ENCODE measurements around the gene PRDM16. TPM values are rescaled to one million over a fixed set of nuclear protein-coding genes. Genes with fewer than 3 reads are reported as not detected.

The PRDM16 gene
- total RNA-seq, 1 experiment from 2014 or later, result 1.6 TPM

- Mint-ChIP-seq H3K36me3 (no peaks in the 10 kb centered on the region), H3K9me3 (peaks cover 7% of the 10 kb centered on the region; the same call in 1 of the 2 replicates), H3K27me3 (ENCODE audit: low read depth) (no peaks in the 10 kb centered on the region; the same call in 1 of the 2 replicates), H3K27ac (no peak overlapping the region), H3K4me1 (peaks cover 7% of the 10 kb centered on the region), H3K4me3 (no peak overlapping the region)
- ChIA-PET POLR2A (no interaction called here), CTCF (interaction anchor here (1.2 kb wide), 1 partner anchor 40 kb away, joined by 5 read pairs; no protein-coding TSS in a partner anchor)
- ATAC-seq, result no peak
- no peak for TF ChIP-seq NR2C2 (CRISPR knock-in tag; IDR thresholded peaks at IDR 0.05)
- TF ChIP-seq ZNF423 (CRISPR knock-in tag; IDR thresholded peaks at IDR 0.05), result no peak
- TF ChIP-seq RELA (CRISPR knock-in tag; IDR thresholded peaks at IDR 0.05; ENCODE audit: borderline replicate concordance), result no peak
- no peak for TF ChIP-seq ZNF263 (CRISPR knock-in tag; IDR thresholded peaks at IDR 0.05; ENCODE audit: low read depth)
- DNase-seq (ENCODE audit: low spot score), result no peak
These were observed 382.0 kb downstream of the PRDM16 start for GRCh38 chr1:3450983-3451382.

- ATAC-seq (no peak), DNase-seq (ENCODE audit: low spot score) (no peak)
- CTCF ChIA-PET, result interaction anchor here (0.5 to 3.8 kb wide), 65 partner anchors 8 to 1378 kb away, joined by 3 to 165 read pairs (median 5); partner anchors contain the start of genes MEGF6 and PANK4
- Mint-ChIP-seq H3K4me1 (peaks cover 7% of the 10 kb centered on the region), H3K36me3 (no peaks in the 10 kb centered on the region), H3K9me3 (peaks cover 7% of the 10 kb centered on the region; the same call in 1 of the 2 replicates), H3K27me3 (ENCODE audit: low read depth) (no peaks in the 10 kb centered on the region; the same call in 1 of the 2 replicates), H3K27ac (no peak overlapping the region), H3K4me3 (no peak overlapping the region)
- POLR2A ChIA-PET, result interaction anchor here (1.2 to 1.7 kb wide), 2 partner anchors 19 to 30 kb away, joined by 3 to 11 read pairs; no protein-coding TSS in a partner anchor
- TF ChIP-seq ZMAT4 (CRISPR knock-in tag; IDR thresholded peaks at IDR 0.05) (no peak), GABPB1 (CRISPR knock-in tag; IDR thresholded peaks at IDR 0.05) (no peak), E2F1 (CRISPR knock-in tag; IDR thresholded peaks at IDR 0.05) (no peak), TEAD4 (CRISPR knock-in tag; IDR thresholded peaks at IDR 0.05) (no peak), CBFB (CRISPR knock-in tag; IDR thresholded peaks at IDR 0.05; ENCODE audit: low read depth) (no peak), NFE2L1 (CRISPR knock-in tag; IDR thresholded peaks at IDR 0.05) (no peak), IRF2 (CRISPR knock-in tag; IDR thresholded peaks at IDR 0.05; ENCODE audit: borderline replicate concordance, low read depth) (no peak), NR2C2 (CRISPR knock-in tag; IDR thresholded peaks at IDR 0.05) (no peak), TCF7 (CRISPR knock-in tag; IDR thresholded peaks at IDR 0.05; ENCODE audit: low read depth) (no peak), ELF4 (CRISPR knock-in tag; IDR thresholded peaks at IDR 0.05; ENCODE audit: low read depth) (no peak), ETV6 (CRISPR knock-in tag; IDR thresholded peaks at IDR 0.05) (no peak), ZNF396 (CRISPR knock-in tag; IDR thresholded peaks at IDR 0.05; ENCODE audit: borderline replicate concordance) (no peak), ZNF423 (CRISPR knock-in tag; IDR thresholded peaks at IDR 0.05) (no peak)
- TF ChIP-seq, protein P1, sequence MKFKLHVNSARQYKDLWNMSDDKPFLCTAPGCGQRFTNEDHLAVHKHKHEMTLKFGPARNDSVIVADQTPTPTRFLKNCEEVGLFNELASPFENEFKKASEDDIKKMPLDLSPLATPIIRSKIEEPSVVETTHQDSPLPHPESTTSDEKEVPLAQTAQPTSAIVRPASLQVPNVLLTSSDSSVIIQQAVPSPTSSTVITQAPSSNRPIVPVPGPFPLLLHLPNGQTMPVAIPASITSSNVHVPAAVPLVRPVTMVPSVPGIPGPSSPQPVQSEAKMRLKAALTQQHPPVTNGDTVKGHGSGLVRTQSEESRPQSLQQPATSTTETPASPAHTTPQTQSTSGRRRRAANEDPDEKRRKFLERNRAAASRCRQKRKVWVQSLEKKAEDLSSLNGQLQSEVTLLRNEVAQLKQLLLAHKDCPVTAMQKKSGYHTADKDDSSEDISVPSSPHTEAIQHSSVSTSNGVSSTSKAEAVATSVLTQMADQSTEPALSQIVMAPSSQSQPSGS (CRISPR knock-in tag; IDR thresholded peaks at IDR 0.05; ENCODE audit: borderline replicate concordance, low read depth), result no peak
These were observed 383.2 kb downstream of the PRDM16 start for GRCh38 chr1:3451994-3452865.

GRCh38 chr1:3452866-3453175, 383.8 kb downstream of the PRDM16 start:
- CTCF ChIA-PET, result interaction anchor here (0.5 to 3.8 kb wide), 69 partner anchors 8 to 1378 kb away, joined by 3 to 165 read pairs (median 5); partner anchors contain the start of genes MEGF6 and PANK4
- DNase-seq (ENCODE audit: low spot score) (no peak), ATAC-seq (no peak)
- POLR2A ChIA-PET, result interaction anchor here (1.2 to 1.7 kb wide), 2 partner anchors 19 to 29 kb away, joined by 3 to 11 read pairs; no protein-coding TSS in a partner anchor
- Mint-ChIP-seq H3K36me3 (no peaks in the 10 kb centered on the region), H3K27ac (no peak overlapping the region), H3K4me1 (peaks cover 7% of the 10 kb centered on the region), H3K27me3 (ENCODE audit: low read depth) (no peaks in the 10 kb centered on the region; the same call in 1 of the 2 replicates), H3K9me3 (peaks cover 4% of the 10 kb centered on the region; the same call in 1 of the 2 replicates), H3K4me3 (no peak overlapping the region)
- TF ChIP-seq ZNF219 (CRISPR knock-in tag; IDR thresholded peaks at IDR 0.05; ENCODE audit: borderline replicate concordance), result no peak
- no peak for TF ChIP-seq ZNF138 (CRISPR knock-in tag; conservative IDR thresholded peaks at IDR 0.05)
- TF ChIP-seq STAT6 (CRISPR knock-in tag; conservative IDR thresholded peaks at IDR 0.05; ENCODE audit: low read depth), result no peak
- TF ChIP-seq ZMAT4 (CRISPR knock-in tag; IDR thresholded peaks at IDR 0.05), result no peak
- no peak for TF ChIP-seq ZNF121 (CRISPR knock-in tag; IDR thresholded peaks at IDR 0.05)
- TF ChIP-seq GRHL2 (CRISPR knock-in tag; IDR thresholded peaks at IDR 0.05; ENCODE audit: insufficient replicate concordance, severe bottlenecking), result no peak
- TF ChIP-seq, protein P2, sequence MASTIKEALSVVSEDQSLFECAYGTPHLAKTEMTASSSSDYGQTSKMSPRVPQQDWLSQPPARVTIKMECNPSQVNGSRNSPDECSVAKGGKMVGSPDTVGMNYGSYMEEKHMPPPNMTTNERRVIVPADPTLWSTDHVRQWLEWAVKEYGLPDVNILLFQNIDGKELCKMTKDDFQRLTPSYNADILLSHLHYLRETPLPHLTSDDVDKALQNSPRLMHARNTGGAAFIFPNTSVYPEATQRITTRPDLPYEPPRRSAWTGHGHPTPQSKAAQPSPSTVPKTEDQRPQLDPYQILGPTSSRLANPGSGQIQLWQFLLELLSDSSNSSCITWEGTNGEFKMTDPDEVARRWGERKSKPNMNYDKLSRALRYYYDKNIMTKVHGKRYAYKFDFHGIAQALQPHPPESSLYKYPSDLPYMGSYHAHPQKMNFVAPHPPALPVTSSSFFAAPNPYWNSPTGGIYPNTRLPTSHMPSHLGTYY (CRISPR knock-in tag; IDR thresholded peaks at IDR 0.05), result no peak
